Measurements from ENCODE around the gene MINK1.

MINK1 gene

GRCh38 chr17:4939796-4940554 is 106.8 kb downstream of the MINK1 start, which contains the start of the genes RNF167 and SLC25A11:
TSS of gene RNF167 (plus strand) at chr17:4940268. CDS start at chr17:4940910, 642 bp downstream.
TSS of gene SLC25A11 (minus strand) at chr17:4940046. CDS start at chr17:4939910, 136 bp downstream.
- Histone ChIP-seq H3K27me3 (ENCODE audit: insufficient read depth, poor library complexity, severe bottlenecking) (no peaks in the 10 kb centered on the region), H3K4me3 (ENCODE audit: severe bottlenecking) (peak within 1 kb of the TSS; percentile 63), H3K4me1 (ENCODE audit: insufficient read depth, poor library complexity, severe bottlenecking) (peaks cover 18% of the 10 kb centered on the region), H3K9me3 (ENCODE audit: severe bottlenecking) (no peaks in the 10 kb centered on the region), H3K36me3 (ENCODE audit: low read depth) (peaks cover 49% of the 10 kb centered on the region), H3K27ac (ENCODE audit: poor library complexity, severe bottlenecking) (peak within 1 kb of the TSS; percentile 99)
- ATAC-seq (ENCODE audit: low read depth) (peak; percentile 78), DNase-seq (ENCODE audit: low spot score) (peak; percentile 96)
- TF ChIP-seq CTCF (IDR thresholded peaks at IDR 0.05; ENCODE audit: poor library complexity, severe bottlenecking): no peak

- H3K9me3 ChIP-seq (ENCODE audit: severe bottlenecking): no peaks in the 10 kb centered on the region
- H3K36me3 ChIP-seq (ENCODE audit: low read depth): peaks cover 55% of the 10 kb centered on the region
- peak overlapping the region; percentile 63 for H3K4me3 ChIP-seq (ENCODE audit: severe bottlenecking)
- no peak for TF ChIP-seq CTCF (IDR thresholded peaks at IDR 0.05; ENCODE audit: poor library complexity, severe bottlenecking)
- peak overlapping the region; percentile 99 for H3K27ac ChIP-seq (ENCODE audit: poor library complexity, severe bottlenecking)
- peak; percentile 87 for DNase-seq (ENCODE audit: low spot score)
- peaks cover 25% of the 10 kb centered on the region for H3K4me1 ChIP-seq (ENCODE audit: insufficient read depth, poor library complexity, severe bottlenecking)
- peak; percentile 57 for ATAC-seq (ENCODE audit: low read depth)
- H3K27me3 ChIP-seq (ENCODE audit: insufficient read depth, poor library complexity, severe bottlenecking): no peaks in the 10 kb centered on the region
Measured at GRCh38 chr17:4940555-4941318, 107.6 kb downstream of the MINK1 start.

- Histone ChIP-seq H3K4me3 (ENCODE audit: severe bottlenecking) (peak overlapping the region; percentile 63), H3K27ac (ENCODE audit: poor library complexity, severe bottlenecking) (peak overlapping the region; percentile 99), H3K27me3 (ENCODE audit: insufficient read depth, poor library complexity, severe bottlenecking) (no peaks in the 10 kb centered on the region), H3K9me3 (ENCODE audit: severe bottlenecking) (no peaks in the 10 kb centered on the region), H3K4me1 (ENCODE audit: insufficient read depth, poor library complexity, severe bottlenecking) (peaks cover 29% of the 10 kb centered on the region), H3K36me3 (ENCODE audit: low read depth) (peaks cover 61% of the 10 kb centered on the region)
- no peak for ATAC-seq (ENCODE audit: low read depth)
- no peak for DNase-seq (ENCODE audit: low spot score)
- no peak for TF ChIP-seq CTCF (IDR thresholded peaks at IDR 0.05; ENCODE audit: poor library complexity, severe bottlenecking)
Measured at GRCh38 chr17:4941319-4941610, 108.1 kb downstream of the MINK1 start.

- no peaks in the 10 kb centered on the region for H3K27me3 ChIP-seq (ENCODE audit: insufficient read depth, poor library complexity, severe bottlenecking)
- no peak for TF ChIP-seq CTCF (IDR thresholded peaks at IDR 0.05; ENCODE audit: poor library complexity, severe bottlenecking)
- no peak for DNase-seq (ENCODE audit: low spot score)
- peak overlapping the region; percentile 99 for H3K27ac ChIP-seq (ENCODE audit: poor library complexity, severe bottlenecking)
- peaks cover 63% of the 10 kb centered on the region for H3K36me3 ChIP-seq (ENCODE audit: low read depth)
- no peak overlapping the region for H3K4me3 ChIP-seq (ENCODE audit: severe bottlenecking)
- ATAC-seq (ENCODE audit: low read depth): no peak
- H3K9me3 ChIP-seq (ENCODE audit: severe bottlenecking): no peaks in the 10 kb centered on the region
- H3K4me1 ChIP-seq (ENCODE audit: insufficient read depth, poor library complexity, severe bottlenecking): peaks cover 29% of the 10 kb centered on the region
Measured at GRCh38 chr17:4942760-4943508, 109.8 kb downstream of the MINK1 start.
